IPS-20b (cell line): Measurements from ENCODE around the gene PAXIP1.

Source experiments
- H3K27ac ChIP-seq: one replicate; pipeline ENCODE4 v1.5.1; 2013; ENCODE audit warnings: low read length
- H3K27me3 ChIP-seq: 2 replicates; pipeline ENCODE4 v1.6.1; 2013; ENCODE audit warnings: mild to moderate bottlenecking, low read length, inconsistent platforms; ENCODE audit not compliant: insufficient read depth
- H3K36me3 ChIP-seq: 2 replicates; pipeline ENCODE4 v1.6.1; 2013; ENCODE audit warnings: low read depth, mild to moderate bottlenecking, inconsistent platforms, low read length, moderate library complexity; ENCODE audit not compliant: insufficient read depth
- H3K4me1 ChIP-seq: 2 replicates; pipeline ENCODE4 v1.6.1; 2013; ENCODE audit warnings: mild to moderate bottlenecking, control low read depth, inconsistent platforms, low read length, moderate library complexity; ENCODE audit not compliant: insufficient read depth
- H3K4me3 ChIP-seq: 2 replicates; pipeline ENCODE4 v1.5.1; 2013; ENCODE audit warnings: mild to moderate bottlenecking, low read length, inconsistent platforms
- H3K9ac ChIP-seq: 2 replicates; pipeline ENCODE4 v1.6.1; 2013; ENCODE audit warnings: low read depth, mild to moderate bottlenecking, inconsistent platforms, low read length, moderate library complexity
- H3K9me3 ChIP-seq: 2 replicates; pipeline ENCODE4 v1.6.1; 2013; ENCODE audit warnings: mild to moderate bottlenecking, low read depth, low read length, inconsistent platforms; ENCODE audit not compliant: insufficient read depth

PAXIP1 gene

DNA sequence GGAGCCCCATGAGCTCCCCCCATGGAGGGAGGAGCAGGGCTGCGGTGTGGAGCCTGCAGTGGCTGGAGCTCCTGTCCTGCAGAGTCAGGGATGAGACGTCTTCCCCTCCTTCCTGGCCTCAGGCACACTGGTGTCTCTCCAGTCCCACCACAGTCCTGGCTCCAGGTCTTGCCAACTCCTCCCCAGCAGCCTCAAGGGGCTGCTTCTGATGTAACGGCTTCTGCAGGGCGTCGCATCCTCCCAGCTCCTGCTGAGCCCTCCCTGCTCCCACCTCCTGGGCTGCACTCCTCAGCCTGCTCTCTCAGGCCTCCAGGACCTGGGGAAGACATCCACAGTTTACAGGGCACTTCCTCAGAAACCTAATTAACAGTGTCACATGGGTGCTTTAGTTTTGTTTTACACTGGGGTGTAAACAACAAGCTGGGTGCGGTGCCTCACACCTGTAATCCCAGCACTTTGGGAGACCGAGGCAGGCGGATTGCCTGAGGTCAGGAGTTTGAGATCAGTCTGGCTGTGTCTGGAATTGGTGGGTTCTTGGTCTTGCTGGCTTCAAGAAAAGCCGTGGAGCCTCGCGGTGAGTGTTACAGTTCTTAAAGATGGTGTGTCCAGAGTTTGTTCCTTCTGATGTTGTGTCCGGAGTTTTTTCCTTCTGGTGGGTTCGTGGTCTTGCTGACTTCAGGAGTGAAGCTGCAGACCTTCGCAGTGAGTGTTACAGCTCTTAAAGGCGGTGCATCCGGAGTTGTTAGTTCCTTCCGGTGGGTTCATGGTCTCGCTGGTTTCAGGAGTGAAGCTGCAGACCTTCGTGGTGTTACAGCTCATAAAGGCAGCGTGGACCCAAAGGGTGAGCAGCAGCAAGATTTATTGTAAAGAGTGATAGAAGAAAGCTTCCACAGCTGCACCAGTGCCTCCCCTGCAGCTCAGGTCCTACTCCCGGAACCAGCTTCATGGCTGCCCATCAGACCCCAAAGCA lies 95.0 kb downstream of the PAXIP1 start:
- Histone ChIP-seq H3K9me3 (no peaks in the 10 kb centered on the region), H3K4me1 (no peaks in the 10 kb centered on the region), H3K4me3 (no peak overlapping the region), H3K27me3 (no peaks in the 10 kb centered on the region), H3K36me3 (no peaks in the 10 kb centered on the region), H3K9ac (no peak overlapping the region), H3K27ac (no peak overlapping the region)

- no peaks in the 10 kb centered on the region for H3K27me3 ChIP-seq
- no peaks in the 10 kb centered on the region for H3K4me1 ChIP-seq
- no peaks in the 10 kb centered on the region for H3K36me3 ChIP-seq
- no peak overlapping the region for H3K27ac ChIP-seq
- H3K9ac ChIP-seq: no peak overlapping the region
- H3K4me3 ChIP-seq: no peak overlapping the region
- no peaks in the 10 kb centered on the region for H3K9me3 ChIP-seq
Measured at GRCh38 chr7:154906736-154907355, 96.1 kb downstream of the PAXIP1 start.

DNA sequence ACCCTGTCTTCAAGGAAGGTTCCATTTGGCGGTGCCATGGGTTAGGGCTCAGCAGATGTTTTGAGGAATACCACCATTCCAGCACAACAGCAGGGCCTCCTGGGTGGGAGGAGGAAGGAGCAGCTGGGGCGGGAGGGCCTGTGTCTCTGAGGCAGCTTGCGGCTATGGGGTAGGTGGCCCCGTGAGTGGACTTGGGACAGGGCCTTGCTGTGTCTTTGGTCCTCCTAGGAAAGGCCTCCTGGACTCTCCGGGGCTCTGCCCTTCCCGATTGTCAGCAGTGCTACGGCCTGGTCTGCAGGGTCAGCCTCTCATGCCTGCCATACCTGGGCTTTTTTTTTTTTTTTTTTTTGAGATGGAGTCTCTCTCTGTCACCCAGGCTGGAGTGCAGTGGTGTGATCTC lies 96.7 kb downstream of the PAXIP1 start:
- no peaks in the 10 kb centered on the region for H3K27me3 ChIP-seq
- no peak overlapping the region for H3K4me3 ChIP-seq
- no peak overlapping the region for H3K27ac ChIP-seq
- no peaks in the 10 kb centered on the region for H3K4me1 ChIP-seq
- no peaks in the 10 kb centered on the region for H3K36me3 ChIP-seq
- no peak overlapping the region for H3K9ac ChIP-seq
- no peaks in the 10 kb centered on the region for H3K9me3 ChIP-seq

DNA sequence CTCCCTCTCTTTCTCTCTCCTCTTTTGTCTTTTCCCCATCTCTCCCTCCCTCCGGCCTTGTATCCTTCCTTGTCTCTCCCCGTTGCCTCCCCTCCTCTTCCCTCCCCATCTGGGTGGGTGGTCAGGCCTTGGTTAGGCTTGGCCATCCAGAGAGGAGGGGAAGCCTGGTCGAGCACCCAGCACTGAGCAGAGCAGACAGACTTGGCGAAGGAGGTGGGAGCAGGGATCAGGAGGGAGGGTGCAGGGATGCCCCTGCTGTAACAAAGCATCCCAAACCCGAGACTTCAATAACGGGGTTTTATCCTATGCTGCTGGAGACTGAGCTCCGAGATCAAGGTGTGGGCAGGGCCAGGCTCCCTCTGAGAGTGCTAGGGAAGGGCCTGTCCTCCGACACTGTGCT lies 97.3 kb downstream of the PAXIP1 start:
- no peaks in the 10 kb centered on the region for H3K36me3 ChIP-seq
- H3K27ac ChIP-seq: no peak overlapping the region
- no peaks in the 10 kb centered on the region for H3K9me3 ChIP-seq
- no peak overlapping the region for H3K4me3 ChIP-seq
- no peaks in the 10 kb centered on the region for H3K4me1 ChIP-seq
- no peaks in the 10 kb centered on the region for H3K27me3 ChIP-seq
- H3K9ac ChIP-seq: no peak overlapping the region

- no peak overlapping the region for H3K27ac ChIP-seq
Measured at GRCh38 chr7:154905146-154905545, 97.8 kb downstream of the PAXIP1 start.

DNA sequence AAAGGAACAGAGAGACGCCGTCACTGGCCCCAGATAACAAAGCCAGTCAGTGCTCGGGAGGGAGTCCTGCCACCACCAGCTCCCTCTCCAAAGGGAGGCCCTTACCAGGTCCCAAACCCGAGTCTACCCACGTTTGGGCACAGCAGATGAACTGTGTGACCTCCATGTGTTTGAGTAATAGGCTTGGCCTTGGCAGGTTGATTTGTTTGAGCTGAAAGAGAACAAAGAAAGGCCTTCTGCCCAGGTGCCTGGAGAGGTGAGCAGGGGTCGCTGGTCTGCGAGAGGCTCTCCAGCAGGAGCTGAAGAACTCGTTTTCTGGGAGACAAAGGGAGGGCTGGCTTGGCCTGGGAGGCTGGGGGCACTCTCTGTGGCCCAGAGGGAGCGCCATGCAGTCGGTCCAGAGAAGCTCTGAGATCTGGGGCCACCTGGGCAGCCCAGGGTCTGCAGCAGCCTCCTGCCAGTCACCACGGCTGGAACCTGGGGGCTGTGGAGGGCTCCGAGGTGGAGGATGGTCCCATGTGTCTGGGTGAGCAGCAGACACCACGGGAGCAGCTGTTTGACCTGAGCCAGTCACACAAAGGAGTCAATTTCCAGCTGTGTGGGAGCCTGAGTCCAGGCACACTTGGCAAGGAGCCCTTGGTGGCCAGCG lies 99.7 kb downstream of the PAXIP1 start:
- no peaks in the 10 kb centered on the region for H3K4me1 ChIP-seq
- H3K27ac ChIP-seq: no peak overlapping the region
- H3K4me3 ChIP-seq: no peak overlapping the region
- no peaks in the 10 kb centered on the region for H3K36me3 ChIP-seq
- no peaks in the 10 kb centered on the region for H3K9me3 ChIP-seq
- H3K27me3 ChIP-seq: no peaks in the 10 kb centered on the region
- no peak overlapping the region for H3K9ac ChIP-seq

More at GRCh38 chr7:154905146-154905545, 97.8 kb downstream of the PAXIP1 start:
- H3K27me3 ChIP-seq: no peaks in the 10 kb centered on the region
- H3K4me1 ChIP-seq: no peaks in the 10 kb centered on the region
- H3K9ac ChIP-seq: no peak overlapping the region
- no peak overlapping the region for H3K4me3 ChIP-seq
- H3K36me3 ChIP-seq: no peaks in the 10 kb centered on the region
- H3K9me3 ChIP-seq: no peaks in the 10 kb centered on the region

DNA sequence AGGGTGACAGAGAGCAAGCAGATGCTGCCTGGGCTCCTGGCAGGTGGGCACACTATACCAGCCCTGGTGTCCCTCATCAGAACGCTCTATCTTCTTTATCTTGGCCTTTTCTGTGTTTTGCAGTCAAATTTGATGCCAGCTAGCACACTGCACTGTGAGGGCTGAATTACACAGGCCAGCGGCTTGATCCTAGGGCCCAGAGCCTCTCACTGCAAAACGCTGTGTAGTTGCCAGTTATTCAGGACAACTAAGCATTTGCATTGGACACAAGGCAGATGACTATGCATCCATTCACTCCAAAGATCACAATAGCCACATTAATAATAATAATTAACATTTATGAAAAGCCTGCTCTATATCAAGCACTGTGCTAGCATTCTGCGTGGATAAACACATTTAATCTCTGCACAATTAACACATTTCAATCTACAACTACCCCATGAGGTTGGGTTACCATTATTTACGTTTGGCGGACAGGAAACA lies 100.3 kb downstream of the PAXIP1 start:
- H3K4me3 ChIP-seq: no peak overlapping the region
- no peaks in the 10 kb centered on the region for H3K9me3 ChIP-seq
- no peak overlapping the region for H3K9ac ChIP-seq
- H3K4me1 ChIP-seq: no peaks in the 10 kb centered on the region
- H3K27me3 ChIP-seq: no peaks in the 10 kb centered on the region
- H3K36me3 ChIP-seq: no peaks in the 10 kb centered on the region
- no peak overlapping the region for H3K27ac ChIP-seq

- Histone ChIP-seq H3K9ac (no peak overlapping the region), H3K27ac (no peak overlapping the region), H3K27me3 (no peaks in the 10 kb centered on the region), H3K4me1 (no peaks in the 10 kb centered on the region), H3K9me3 (no peaks in the 10 kb centered on the region), H3K36me3 (no peaks in the 10 kb centered on the region), H3K4me3 (no peak overlapping the region)
Measured at GRCh38 chr7:154899862-154900261, 103.1 kb downstream of the PAXIP1 start.

GRCh38 chr7:154898973-154899855 lies 103.7 kb downstream of the PAXIP1 start:
- Histone ChIP-seq H3K27me3 (no peaks in the 10 kb centered on the region), H3K27ac (no peak overlapping the region), H3K36me3 (no peaks in the 10 kb centered on the region), H3K4me1 (no peaks in the 10 kb centered on the region), H3K4me3 (no peak overlapping the region), H3K9ac (no peak overlapping the region), H3K9me3 (no peaks in the 10 kb centered on the region)

GRCh38 chr7:154896076-154896475 lies 106.8 kb downstream of the PAXIP1 start:
- Histone ChIP-seq H3K27me3 (no peaks in the 10 kb centered on the region), H3K4me1 (no peaks in the 10 kb centered on the region), H3K36me3 (no peaks in the 10 kb centered on the region), H3K4me3 (no peak overlapping the region), H3K27ac (no peak overlapping the region), H3K9ac (no peak overlapping the region), H3K9me3 (no peaks in the 10 kb centered on the region)
